NCI-H128 (cell line): ENCODE data around the gene MAEA.

ENCODE experiments used
- DNase-seq: peaks from one replicate; lab custom pipeline; 2025; ENCODE audit not compliant: unreplicated experiment; lab: John Stamatoyannopoulos, UW

The MAEA gene

DNA sequence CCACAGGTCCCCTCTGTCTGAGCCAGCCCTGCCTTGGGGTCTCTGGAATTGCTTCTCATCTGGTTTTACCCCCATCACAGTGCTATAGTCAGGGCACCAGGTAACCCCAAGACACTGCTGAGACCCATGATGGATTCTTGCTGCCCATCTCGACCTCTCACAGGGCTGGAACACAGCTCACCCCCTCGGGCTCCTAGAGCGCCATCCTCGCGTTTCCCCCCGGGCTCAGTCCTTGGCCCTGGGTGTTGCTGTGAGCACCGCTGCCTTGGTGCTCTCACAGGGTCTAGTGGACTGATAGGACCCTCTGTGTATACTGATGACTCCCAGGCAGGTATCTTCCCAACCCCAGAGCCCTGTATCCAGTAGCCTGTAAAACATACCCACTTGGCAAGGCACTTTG, 8.8 kb downstream of the MAEA start:
- no peak for DNase-seq

DNA sequence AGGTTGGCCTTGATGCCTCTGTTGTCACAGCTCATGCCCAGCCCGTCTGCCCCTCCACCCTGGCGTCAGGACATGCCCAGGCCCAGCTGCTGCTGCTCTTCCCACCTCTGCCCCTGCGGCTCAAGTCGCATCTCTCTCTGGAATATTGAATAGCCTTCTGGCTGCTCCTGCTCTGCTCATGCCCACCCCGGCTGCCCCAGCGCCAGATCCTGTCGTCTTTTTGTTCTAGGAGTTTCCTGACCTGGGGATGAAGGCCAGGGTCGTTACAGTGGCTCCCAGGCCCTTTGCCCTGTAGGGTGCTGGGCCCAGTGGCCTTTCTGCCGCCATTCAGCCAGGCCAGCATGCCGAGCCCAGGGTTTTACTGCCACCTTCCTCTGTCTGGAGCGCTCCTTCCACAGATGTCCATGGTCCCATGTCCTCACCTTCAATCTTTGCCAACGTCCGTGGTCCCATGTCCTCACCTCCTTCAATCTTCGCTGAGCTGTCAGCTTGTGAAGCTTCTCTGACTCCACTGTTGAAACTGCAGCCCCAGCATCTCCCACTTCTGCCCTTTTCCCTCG, 9.7 kb downstream of the MAEA start:
- DNase-seq, result no peak

GRCh38 chr4:1300466-1301455, 11.1 kb downstream of the MAEA start:
- DNase-seq, result no peak

DNA sequence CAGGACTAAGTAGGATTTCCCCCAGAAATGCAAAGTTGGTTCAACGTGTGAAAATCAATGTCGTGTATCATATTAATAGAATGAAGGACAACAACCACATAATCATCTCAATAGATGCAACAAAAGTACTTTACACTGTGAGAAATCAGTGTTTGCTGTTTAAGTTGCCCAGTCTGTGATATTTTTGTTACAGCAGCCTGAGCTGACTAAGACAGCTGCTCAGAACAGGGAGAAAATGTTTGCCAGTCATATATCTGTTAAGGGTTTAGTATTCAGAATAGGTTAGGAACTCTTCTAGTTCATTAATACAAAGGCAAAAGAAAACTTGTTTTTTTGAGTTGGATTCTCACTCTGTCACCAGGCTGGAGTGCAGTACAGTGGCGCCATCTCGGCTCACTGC, 12.5 kb downstream of the MAEA start:
- no peak for DNase-seq

- DNase-seq, result no peak
Observed at GRCh38 chr4:1305261-1305711, 15.6 kb downstream of the MAEA start.

- no peak for DNase-seq
Observed at GRCh38 chr4:1305781-1306455, 16.2 kb downstream of the MAEA start.

DNA sequence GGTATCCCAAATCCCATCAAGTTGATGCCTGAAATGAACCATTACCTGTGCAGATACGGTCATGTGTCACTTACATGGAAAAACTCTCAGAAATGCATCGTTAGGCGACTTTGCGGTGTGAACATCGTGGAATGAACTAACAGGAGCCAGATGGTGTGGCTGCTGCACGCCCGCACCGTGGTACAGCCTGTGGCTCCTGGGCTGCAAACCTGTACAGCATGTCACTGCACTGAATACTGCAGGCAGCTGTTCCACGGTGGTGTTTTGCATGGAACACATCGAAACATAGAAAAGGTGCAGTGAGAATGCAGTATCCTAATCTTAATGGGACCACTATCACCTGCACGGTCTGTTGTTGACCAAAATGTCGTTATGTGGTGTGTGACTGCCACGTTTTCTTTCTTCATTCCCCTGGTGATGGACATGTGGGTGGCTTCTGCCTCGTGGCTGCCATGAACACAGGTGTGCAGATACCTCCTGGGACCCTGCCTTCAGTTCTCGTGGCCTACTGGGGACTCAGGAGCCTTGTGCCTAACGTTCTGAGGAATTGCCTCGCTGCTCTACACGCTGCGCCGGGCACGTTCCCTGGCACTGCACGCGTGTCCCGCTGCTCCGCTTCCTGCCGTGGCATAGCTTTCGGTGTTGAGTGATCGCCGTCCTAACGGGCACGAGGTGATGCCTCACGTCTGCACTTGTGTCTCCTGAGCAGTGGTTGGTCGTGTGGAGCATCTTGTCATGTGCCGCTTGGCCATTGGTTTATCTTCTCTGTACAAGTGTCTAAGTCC, 18.5 kb downstream of the MAEA start:
- no peak for DNase-seq

- no peak for DNase-seq
Observed at GRCh38 chr4:1309261-1310010, 19.7 kb downstream of the MAEA start.

DNA sequence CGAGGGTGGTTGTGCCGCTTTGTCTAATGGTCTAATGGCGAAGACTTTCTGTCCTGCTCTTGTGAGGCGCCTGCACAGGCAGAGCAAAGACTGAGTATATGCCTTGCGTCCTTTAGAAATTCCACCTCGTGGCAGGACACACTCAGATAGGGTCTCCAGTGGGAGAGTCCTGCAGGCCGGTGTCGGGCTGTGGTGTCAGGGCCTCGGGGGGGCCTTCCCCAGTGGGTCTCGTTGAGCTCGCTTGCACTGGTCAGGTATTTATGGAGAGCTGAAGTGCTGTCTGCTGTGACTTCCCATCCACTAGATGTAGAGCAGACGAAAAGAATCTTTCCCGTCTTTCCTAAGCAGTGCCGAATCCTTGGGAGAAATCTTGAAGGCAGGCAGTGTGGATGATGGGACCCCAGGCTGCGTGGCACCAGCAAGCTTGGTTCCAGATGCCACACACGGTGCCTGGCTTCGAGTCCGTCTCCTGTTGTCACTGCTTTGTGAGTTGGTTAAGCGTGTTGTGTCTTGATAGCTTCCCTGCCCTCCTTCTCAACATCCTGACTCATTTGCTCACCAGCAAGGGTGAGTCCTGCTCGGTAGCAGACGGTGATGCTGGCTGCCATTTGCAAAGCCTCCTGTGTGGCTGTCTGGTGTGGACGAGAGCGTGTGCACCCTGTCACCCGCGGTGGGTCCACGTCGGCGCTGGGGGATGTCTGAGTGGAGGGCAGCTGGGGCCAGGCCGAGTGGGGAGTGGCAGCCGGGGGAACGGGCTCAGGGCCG, 20.5 kb downstream of the MAEA start:
- DNase-seq, result no peak

DNA sequence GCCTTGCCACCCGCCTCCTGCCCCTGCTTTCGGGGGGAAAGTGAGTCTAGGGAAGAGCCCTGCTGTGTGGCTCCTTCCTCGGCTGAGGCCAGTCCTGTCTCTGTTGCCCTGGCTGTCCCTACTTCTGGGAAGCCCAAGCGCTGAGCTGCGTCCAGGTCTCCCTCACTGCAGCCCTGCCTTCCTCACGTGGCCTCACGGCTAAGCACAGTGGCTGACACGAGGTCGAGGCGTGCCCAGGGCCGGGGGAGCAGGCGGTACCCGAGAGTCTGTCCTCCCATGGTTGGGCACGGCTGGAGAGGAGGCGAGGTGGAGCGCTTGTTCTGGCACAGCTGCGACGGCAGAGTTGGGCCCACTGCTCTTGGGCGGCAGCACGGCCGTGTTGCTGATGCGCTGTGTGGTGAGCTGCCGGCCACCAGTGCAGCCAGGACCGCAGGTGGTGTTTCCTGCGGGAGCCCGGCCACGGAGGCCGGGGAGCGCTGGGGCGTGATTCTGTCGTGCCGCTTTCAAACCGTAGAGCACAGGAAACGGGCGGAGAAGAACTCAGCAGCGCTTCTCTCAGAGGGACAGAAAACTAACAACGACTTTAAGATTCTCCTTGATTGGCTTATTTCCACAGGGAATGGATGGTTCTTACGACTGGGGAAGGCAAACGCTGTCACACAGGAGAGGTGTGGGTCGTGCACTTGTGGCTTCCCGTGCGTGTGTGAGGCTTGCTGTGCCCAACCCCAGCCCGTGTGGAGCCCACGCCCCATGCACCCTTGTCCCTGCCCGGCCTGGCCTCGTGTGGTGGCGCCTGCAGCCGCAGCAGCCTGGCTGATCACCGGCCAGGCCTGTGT, 21.3 kb downstream of the MAEA start:
- no peak for DNase-seq

GRCh38 chr4:1312821-1313640, 23.3 kb downstream of the MAEA start:
- DNase-seq, result no peak

DNA sequence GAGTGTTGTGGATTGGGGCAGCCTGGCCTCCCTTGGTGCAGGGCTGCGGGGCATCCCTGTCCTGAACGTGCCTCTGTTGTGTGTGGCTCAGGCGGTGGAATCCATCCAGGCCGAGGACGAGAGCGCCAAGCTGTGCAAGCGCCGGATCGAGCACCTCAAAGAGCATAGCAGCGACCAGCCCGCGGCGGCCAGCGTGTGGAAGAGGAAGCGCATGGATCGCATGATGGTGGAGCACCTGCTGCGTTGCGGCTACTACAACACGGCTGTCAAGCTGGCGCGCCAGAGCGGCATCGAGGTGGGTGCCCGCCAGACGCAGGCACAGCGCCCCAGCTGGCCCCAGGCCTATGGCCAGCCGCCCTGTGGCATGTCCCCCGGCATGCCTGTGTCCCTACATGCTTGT, 25.6 kb downstream of the MAEA start:
- no peak for DNase-seq

DNA sequence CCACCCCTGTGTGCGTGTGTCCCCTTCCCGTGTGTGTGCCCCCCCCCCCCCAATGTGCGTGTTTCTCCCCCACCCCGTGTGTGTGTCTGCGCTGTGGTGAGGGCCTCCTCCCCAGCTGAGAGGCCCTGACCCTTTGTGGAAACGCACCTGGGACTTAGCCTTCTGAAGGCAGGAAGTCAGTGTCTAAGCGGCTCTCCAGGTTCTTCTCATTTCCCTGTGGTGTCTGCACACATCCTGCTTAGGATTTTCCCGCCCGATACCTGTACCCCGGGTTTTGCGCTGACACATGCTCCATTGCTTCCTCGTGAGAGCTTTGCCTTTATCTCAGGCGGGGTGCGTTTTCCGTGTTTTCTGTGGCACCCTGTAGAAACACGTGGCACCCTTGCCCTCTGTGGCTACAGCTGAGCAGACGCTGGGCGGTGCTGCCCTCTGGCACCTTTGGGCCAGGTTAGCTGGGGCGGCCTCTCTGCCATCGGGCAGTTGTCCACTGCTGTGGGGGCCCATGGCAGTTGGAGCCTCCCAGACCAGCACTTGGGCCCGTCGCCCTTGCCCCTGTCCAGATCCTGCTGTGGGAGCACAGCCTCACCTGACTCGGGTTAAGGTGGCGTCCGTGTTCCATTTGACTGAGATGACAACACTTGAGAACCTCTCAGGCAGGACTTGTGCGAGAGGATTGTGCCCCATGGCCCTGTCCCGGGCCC, 26.3 kb downstream of the MAEA start:
- DNase-seq, result no peak

GRCh38 chr4:1316537-1317168, 27.0 kb downstream of the MAEA start:
- DNase-seq, result no peak

GRCh38 chr4:1317177-1318045, 27.7 kb downstream of the MAEA start:
- DNase-seq, result no peak

- DNase-seq, result no peak
Observed at GRCh38 chr4:1318046-1318375, 28.3 kb downstream of the MAEA start.
